Glutamatergic neuron (in vitro differentiated cells): ENCODE results near the gene DYRK1B. TPM values are rescaled to one million over a fixed set of nuclear protein-coding genes. Genes with fewer than 3 reads are reported as not detected.

ENCODE experiments used
- DNase-seq: peaks from one replicate; pipeline ENCODE4 v3.0.0; 2022
- H3K27ac Mint-ChIP-seq: one replicate; pipeline ENCODE4 v1.8.0; 2020; ENCODE audit warnings: mild to moderate bottlenecking, mixed read lengths, inconsistent platforms; ENCODE audit not compliant: unreplicated experiment
- H3K27me3 Mint-ChIP-seq: one replicate; pipeline ENCODE4 v1.8.0; 2020; ENCODE audit warnings: mild to moderate bottlenecking, moderate library complexity, mixed read lengths, inconsistent platforms; ENCODE audit not compliant: unreplicated experiment
- H3K36me3 Mint-ChIP-seq: one replicate; pipeline ENCODE4 v1.8.0; 2020; ENCODE audit warnings: mild to moderate bottlenecking, mixed read lengths, inconsistent platforms; ENCODE audit not compliant: unreplicated experiment
- H3K4me1 Mint-ChIP-seq: one replicate; pipeline ENCODE4 v1.8.0; 2020; ENCODE audit warnings: mild to moderate bottlenecking, low read depth, mixed read lengths, inconsistent platforms; ENCODE audit not compliant: unreplicated experiment
- H3K4me3 Mint-ChIP-seq: one replicate; pipeline ENCODE4 v1.8.0; 2020; ENCODE audit warnings: mild to moderate bottlenecking, mixed read lengths, inconsistent platforms; ENCODE audit not compliant: unreplicated experiment
- H3K9me3 Mint-ChIP-seq: one replicate; pipeline ENCODE4 v1.8.0; 2020; ENCODE audit warnings: mild to moderate bottlenecking, moderate library complexity, mixed read lengths, inconsistent platforms; ENCODE audit not compliant: unreplicated experiment
- total RNA-seq: library from RNA; stranded (reverse); fragmentation: NEBNext Ultra II Directional; extraction: Animal tissue kit (Norgen Biotek cat#: 25700); gene quantifications from one replicate; pipeline ENCODE4 v1.2.1, GENCODE V29; 2021; ENCODE audit not compliant: unreplicated experiment
- TF ChIP-seq, protein P1 (sequence below): fragments of 200-600 bp; sonication (generic); IDR thresholded peaks from one replicate; pipeline ENCODE4 v1.5.0; 2021; ENCODE audit not compliant: partially characterized antibody, unreplicated experiment

DYRK1B gene
- total RNA-seq, 1 donor from 2014 or later = 86.3 TPM

DNA sequence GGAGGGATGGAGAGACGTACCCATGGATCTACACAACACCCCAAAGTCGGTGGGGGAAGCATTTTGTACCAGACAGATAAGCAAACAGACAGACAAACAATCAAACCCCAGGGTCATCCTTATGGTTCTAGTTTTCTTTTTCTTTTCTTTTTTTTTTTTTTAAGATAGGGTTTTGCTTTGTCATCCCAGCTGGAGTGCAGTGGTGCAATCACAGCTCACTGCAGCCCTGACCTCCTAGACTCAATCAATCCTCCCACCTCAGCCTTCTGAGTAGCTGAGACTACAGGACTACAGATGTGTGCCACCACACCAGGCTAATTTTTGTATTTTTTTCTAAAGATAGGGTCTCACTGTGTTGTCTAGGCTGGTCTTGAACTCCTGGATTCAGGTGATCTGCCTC lies 30.2 kb upstream of the DYRK1B start:
- no peak overlapping the region for H3K4me3 Mint-ChIP-seq
- DNase-seq = no peak
- H3K4me1 Mint-ChIP-seq = no peaks in the 10 kb centered on the region
- TF ChIP-seq, protein P1, sequence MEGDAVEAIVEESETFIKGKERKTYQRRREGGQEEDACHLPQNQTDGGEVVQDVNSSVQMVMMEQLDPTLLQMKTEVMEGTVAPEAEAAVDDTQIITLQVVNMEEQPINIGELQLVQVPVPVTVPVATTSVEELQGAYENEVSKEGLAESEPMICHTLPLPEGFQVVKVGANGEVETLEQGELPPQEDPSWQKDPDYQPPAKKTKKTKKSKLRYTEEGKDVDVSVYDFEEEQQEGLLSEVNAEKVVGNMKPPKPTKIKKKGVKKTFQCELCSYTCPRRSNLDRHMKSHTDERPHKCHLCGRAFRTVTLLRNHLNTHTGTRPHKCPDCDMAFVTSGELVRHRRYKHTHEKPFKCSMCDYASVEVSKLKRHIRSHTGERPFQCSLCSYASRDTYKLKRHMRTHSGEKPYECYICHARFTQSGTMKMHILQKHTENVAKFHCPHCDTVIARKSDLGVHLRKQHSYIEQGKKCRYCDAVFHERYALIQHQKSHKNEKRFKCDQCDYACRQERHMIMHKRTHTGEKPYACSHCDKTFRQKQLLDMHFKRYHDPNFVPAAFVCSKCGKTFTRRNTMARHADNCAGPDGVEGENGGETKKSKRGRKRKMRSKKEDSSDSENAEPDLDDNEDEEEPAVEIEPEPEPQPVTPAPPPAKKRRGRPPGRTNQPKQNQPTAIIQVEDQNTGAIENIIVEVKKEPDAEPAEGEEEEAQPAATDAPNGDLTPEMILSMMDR = no peak
- H3K27me3 Mint-ChIP-seq = peaks cover 2% of the 10 kb centered on the region
- H3K27ac Mint-ChIP-seq = no peak overlapping the region
- no peaks in the 10 kb centered on the region for H3K36me3 Mint-ChIP-seq
- peaks cover 1% of the 10 kb centered on the region for H3K9me3 Mint-ChIP-seq

DNA sequence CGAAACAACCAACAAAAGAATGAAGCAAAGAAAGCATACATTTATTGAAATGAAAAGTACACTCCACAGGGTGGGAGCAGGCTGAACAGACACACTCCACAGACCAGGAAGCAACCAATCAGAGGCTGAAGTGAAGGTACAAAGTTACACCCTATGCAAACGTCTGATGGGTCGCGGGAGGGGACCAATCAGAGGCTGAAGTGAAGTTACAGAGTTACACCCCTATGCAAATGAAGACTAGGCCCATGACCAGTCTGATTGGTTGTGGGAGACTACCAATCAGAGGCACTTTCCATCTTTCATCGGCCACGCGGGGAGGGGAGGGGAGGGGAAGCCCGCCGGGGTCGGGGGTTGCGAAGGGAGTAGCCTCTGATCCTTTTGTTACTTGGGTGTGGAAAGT lies 24.6 kb upstream of the DYRK1B start:
- H3K9me3 Mint-ChIP-seq = no peaks in the 10 kb centered on the region
- peaks cover 7% of the 10 kb centered on the region for H3K36me3 Mint-ChIP-seq
- H3K27me3 Mint-ChIP-seq = peaks cover 2% of the 10 kb centered on the region
- no peaks in the 10 kb centered on the region for H3K4me1 Mint-ChIP-seq
- TF ChIP-seq, protein P1 = no peak
- H3K27ac Mint-ChIP-seq = no peak overlapping the region
- DNase-seq = no peak
- no peak overlapping the region for H3K4me3 Mint-ChIP-seq

- Mint-ChIP-seq H3K9me3 (peaks cover 2% of the 10 kb centered on the region), H3K27me3 (no peaks in the 10 kb centered on the region), H3K36me3 (peaks cover under 1% of the 10 kb centered on the region), H3K4me1 (no peaks in the 10 kb centered on the region), H3K4me3 (no peak overlapping the region), H3K27ac (no peak overlapping the region)
- DNase-seq = no peak
- TF ChIP-seq, protein P1 = no peak
Measured at GRCh38 chr19:39852882-39853281, 18.9 kb upstream of the DYRK1B start.

DNA sequence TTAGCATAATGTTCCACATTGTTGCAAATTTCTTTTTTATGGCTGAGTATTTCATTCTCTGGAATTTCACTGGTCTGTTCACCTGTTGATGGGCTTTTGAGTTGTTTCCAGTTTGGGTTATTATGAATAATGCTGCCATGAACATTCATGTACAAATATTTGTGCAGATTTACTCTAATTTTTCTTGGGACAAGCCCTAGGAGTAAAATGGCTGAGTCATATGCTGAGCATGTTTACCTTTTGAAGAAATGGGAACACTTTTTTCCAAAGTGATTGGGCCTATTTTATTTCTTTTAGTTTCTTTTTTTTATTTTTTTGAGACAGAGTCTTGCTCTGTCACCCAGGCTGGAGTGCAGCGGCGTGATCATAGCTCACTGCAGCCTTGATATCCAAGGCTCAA lies 16.9 kb upstream of the DYRK1B start:
- Mint-ChIP-seq H3K9me3 (peaks cover 4% of the 10 kb centered on the region), H3K27ac (no peak overlapping the region), H3K36me3 (no peaks in the 10 kb centered on the region), H3K4me1 (peaks cover 4% of the 10 kb centered on the region), H3K27me3 (peaks cover 4% of the 10 kb centered on the region), H3K4me3 (no peak overlapping the region)
- DNase-seq = no peak
- TF ChIP-seq, protein P1 = no peak

GRCh38 chr19:39848392-39848791 lies 14.4 kb upstream of the DYRK1B start:
- Mint-ChIP-seq H3K4me3 (no peak overlapping the region), H3K9me3 (peaks cover 4% of the 10 kb centered on the region), H3K27ac (no peak overlapping the region), H3K4me1 (peaks cover 19% of the 10 kb centered on the region), H3K27me3 (peaks cover 6% of the 10 kb centered on the region), H3K36me3 (no peaks in the 10 kb centered on the region)
- TF ChIP-seq, protein P1 = no peak
- DNase-seq = no peak
